Nephron progenitor cell (in vitro differentiated cells): ENCODE data around the gene PFDN1.

Experiments
- DNase-seq: peaks from one replicate; pipeline ENCODE4 v3.0.0; 2021
- H3K27ac Mint-ChIP-seq: 2 replicates; pipeline ENCODE4 v1.8.0; 2021; ENCODE audit warnings: mild to moderate bottlenecking, moderate library complexity, mixed read lengths
- H3K27me3 Mint-ChIP-seq: 2 replicates; pipeline ENCODE4 v1.8.0; 2021; ENCODE audit warnings: mild to moderate bottlenecking, low read depth, mixed read lengths; ENCODE audit not compliant: poor library complexity
- H3K36me3 Mint-ChIP-seq: 2 replicates; pipeline ENCODE4 v1.8.0; 2021; ENCODE audit warnings: low read depth, mixed read lengths
- H3K4me1 Mint-ChIP-seq: 2 replicates; pipeline ENCODE4 v1.8.0; 2021; ENCODE audit warnings: mixed read lengths
- H3K4me3 Mint-ChIP-seq: 2 replicates; pipeline ENCODE4 v1.8.0; 2021; ENCODE audit warnings: mild to moderate bottlenecking, moderate library complexity, mixed read lengths
- H3K9me3 Mint-ChIP-seq: 2 replicates; pipeline ENCODE4 v1.8.0; 2021; ENCODE audit warnings: mild to moderate bottlenecking, moderate library complexity, mixed read lengths
- CTCF ChIP-seq: fragments of 200-600 bp; sonication (generic); IDR thresholded peaks from 2 replicates; pipeline ENCODE4 v1.5.0; 2021; ENCODE audit warnings: antibody characterized with exemption

The PFDN1 gene

DNA sequence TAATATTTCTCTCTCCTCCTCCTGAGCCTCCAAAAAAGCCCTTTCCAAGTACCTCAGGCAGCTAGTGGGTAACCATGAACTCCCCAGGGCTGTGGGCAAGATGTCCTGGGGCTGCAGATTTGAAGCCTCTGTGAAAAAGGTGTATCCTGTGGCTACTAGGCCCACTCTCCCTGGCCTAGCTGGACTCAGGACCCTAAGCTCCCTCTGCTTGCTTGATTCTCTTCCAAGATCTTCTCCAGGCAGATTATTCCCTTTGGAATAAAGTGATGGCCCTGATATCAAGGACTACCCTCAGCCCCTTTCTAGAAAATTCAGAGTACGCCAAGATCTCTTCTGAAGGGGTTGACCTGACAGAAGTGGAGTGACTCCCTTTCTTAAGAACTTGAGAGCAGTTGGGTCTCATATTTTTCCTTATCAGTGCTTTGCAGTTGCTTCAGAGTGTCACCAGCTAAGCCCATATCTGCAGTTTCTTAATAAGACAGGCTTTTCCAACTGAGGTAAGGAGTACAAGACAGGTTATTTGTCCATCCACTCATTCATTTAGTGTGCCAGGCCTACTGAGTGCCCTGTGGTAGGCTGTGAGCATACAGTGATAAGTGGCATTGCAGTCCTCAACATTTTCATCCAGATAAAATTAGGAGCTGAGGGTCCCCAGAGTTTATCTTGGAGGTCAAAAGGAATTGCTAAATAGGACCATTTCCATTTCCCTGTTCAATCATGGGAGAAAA, 85.4 kb downstream of the PFDN1 start:
- no peak for TF ChIP-seq CTCF
- no peak for DNase-seq
- no peak overlapping the region for H3K4me3 Mint-ChIP-seq
- peaks cover 7% of the 10 kb centered on the region for H3K36me3 Mint-ChIP-seq
- H3K4me1 Mint-ChIP-seq: peaks cover 14% of the 10 kb centered on the region
- H3K27me3 Mint-ChIP-seq: peaks cover 3% of the 10 kb centered on the region
- no peak overlapping the region for H3K27ac Mint-ChIP-seq
- no peaks in the 10 kb centered on the region for H3K9me3 Mint-ChIP-seq

DNA sequence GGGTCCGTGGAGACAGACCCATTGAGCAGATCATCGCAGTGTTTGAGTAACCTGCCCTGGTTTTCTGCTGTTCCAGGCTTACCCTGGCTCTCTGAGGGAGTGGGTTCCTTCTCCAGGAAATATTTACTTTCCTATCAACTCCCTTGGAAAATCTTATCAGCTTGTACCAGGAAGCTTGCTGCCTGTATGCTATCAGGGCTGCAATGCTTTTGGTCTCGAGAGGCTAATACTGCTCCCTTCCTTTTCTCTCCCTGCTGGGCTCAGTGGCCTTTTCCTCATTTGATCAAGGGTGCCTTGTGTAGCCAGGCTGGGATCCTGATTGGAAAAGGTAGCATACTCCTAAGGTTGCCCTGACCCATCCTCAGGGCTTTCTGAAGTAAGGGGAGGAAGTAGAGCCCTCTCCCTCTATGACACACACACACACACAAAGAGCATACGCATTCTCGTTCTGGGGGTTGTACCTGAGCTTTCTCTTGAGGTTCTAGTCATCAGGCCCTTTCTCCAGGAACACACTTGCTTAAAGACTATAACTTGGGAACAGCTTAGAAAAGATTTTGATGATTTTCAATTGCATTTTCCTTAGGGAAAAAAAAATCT, 86.3 kb downstream of the PFDN1 start:
- no peak for TF ChIP-seq CTCF
- H3K27ac Mint-ChIP-seq: peak overlapping the region; percentile 32
- no peaks in the 10 kb centered on the region for H3K9me3 Mint-ChIP-seq

GRCh38 chr5:140215276-140215675, 87.6 kb downstream of the PFDN1 start:
- peaks cover 11% of the 10 kb centered on the region for H3K4me1 Mint-ChIP-seq
- no peaks in the 10 kb centered on the region for H3K36me3 Mint-ChIP-seq
- H3K27ac Mint-ChIP-seq: no peak overlapping the region

More for the DNA sequence above, 86.3 kb downstream of the PFDN1 start:
- H3K36me3 Mint-ChIP-seq: peaks cover 3% of the 10 kb centered on the region
- no peak overlapping the region for H3K4me3 Mint-ChIP-seq
- peaks cover 14% of the 10 kb centered on the region for H3K4me1 Mint-ChIP-seq
- peaks cover 3% of the 10 kb centered on the region for H3K27me3 Mint-ChIP-seq
- DNase-seq: no peak

DNA sequence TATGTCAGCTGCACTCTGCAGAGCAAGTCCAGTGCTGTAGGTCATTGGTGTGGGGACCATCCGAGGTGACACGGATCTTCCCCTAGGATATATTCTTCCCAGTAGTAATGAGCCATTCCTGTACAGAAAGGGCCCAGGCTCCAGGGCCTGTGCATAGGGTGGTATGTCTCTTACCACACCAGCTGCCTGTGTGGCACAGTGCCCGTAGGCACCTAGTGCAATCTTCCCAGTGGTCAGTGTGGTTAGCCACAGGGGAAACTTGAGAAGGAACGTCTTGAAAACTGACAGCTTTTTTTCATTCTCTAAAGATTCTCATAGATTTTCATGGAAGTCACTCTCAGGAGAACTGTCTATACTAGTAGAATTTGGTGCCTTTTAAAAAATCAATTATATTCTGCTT, 88.1 kb downstream of the PFDN1 start:
- Mint-ChIP-seq H3K27me3 (no peaks in the 10 kb centered on the region), H3K27ac (no peak overlapping the region), H3K9me3 (no peaks in the 10 kb centered on the region), H3K36me3 (no peaks in the 10 kb centered on the region), H3K4me3 (no peak overlapping the region), H3K4me1 (peaks cover 6% of the 10 kb centered on the region)
- TF ChIP-seq CTCF: no peak
- DNase-seq: no peak

More at GRCh38 chr5:140215276-140215675, 87.6 kb downstream of the PFDN1 start:
- Mint-ChIP-seq H3K4me3 (no peak overlapping the region), H3K9me3 (no peaks in the 10 kb centered on the region), H3K27me3 (no peaks in the 10 kb centered on the region)
- DNase-seq: no peak
- no peak for TF ChIP-seq CTCF

DNA sequence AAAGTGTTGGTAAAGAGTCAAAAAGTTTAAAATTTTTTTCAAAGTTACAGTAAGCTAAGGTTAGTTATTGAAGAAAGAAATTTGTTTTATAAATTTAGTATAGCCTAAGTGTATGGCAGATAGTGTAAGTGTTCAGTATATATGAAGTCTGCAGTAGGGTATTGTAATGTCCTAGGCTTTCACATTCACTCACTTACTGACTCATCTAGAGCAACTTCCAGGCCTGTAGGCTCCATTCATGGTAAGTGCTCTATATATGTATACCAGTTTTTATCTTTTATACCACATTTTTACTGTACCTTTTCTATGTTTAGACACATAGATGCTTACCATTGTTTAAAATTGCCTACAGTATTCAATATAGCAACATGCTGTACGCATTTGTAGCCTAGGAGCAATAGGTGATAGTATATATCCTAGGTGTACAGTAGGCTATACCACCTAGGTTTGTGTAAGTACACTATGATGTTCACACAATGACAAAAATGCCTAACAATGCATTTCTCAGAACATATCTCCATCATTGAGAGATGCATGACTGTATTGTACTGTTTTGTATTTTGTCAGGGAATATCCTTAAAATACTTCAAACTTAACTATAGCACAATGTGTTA, 89.4 kb downstream of the PFDN1 start:
- no peak for DNase-seq
- H3K9me3 Mint-ChIP-seq: no peaks in the 10 kb centered on the region
- no peak overlapping the region for H3K4me3 Mint-ChIP-seq
- no peaks in the 10 kb centered on the region for H3K36me3 Mint-ChIP-seq
- H3K4me1 Mint-ChIP-seq: no peaks in the 10 kb centered on the region
- no peak for TF ChIP-seq CTCF
- no peak overlapping the region for H3K27ac Mint-ChIP-seq
- peaks cover 4% of the 10 kb centered on the region for H3K27me3 Mint-ChIP-seq
